Ovary (tissue), 9 donors: ENCODE measurements around the gene ZNF823. TPM values are rescaled to one million over a fixed set of nuclear protein-coding genes. Genes with fewer than 3 reads are reported as not detected.

Source experiments
- DNase-seq, 5 donors: peaks; one replicate each; pipeline ENCODE4 v3.0.0-alpha.2; 2019 to 2020
- H3K27ac ChIP-seq, 2 donors: fragments of 200-600 bp; one replicate each; pipeline versions ENCODE4 v1.5.1 to v1.8.0; 2019 to 2022
- H3K27me3 ChIP-seq: fragments of 200-600 bp; one replicate; pipeline ENCODE4 v1.8.0; 2022
- H3K36me3 ChIP-seq: fragments of 200-600 bp; sonication (generic); one replicate; pipeline ENCODE4 v1.5.1; 2019
- H3K4me1 ChIP-seq: one replicate; pipeline ENCODE4 v1.8.1; 2013; ENCODE audit warnings: mild to moderate bottlenecking, moderate library complexity; ENCODE audit not compliant: insufficient read depth
- H3K4me3 ChIP-seq: fragments of 200-600 bp; sonication (generic); one replicate; pipeline ENCODE4 v1.5.1; 2017
- H3K9me3 ChIP-seq, 2 donors: fragments of 200-600 bp in 1 of 2; sonication (generic) in 1 of 2; one replicate each; pipeline versions ENCODE4 v1.5.1 to v1.8.1; 2013 to 2019; ENCODE audit warnings: mild to moderate bottlenecking in 1 of 2, moderate library complexity in 1 of 2
- EP300 ChIP-seq: sonication (generic); formaldehyde crosslinking; IDR thresholded peaks from one replicate; pipeline ENCODE4 v1.6.1; 2017; ENCODE audit warnings: antibody characterized with exemption
- POLR2A ChIP-seq: fragments of 450-650 bp; IDR thresholded peaks from one replicate; pipeline ENCODE4 v1.6.1; 2017; ENCODE audit warnings: antibody characterized with exemption, mild to moderate bottlenecking, moderate library complexity
- WGBS, 3 donors: extraction: QIAGEN DNeasy Blood & Tissue Kit in 1 of 3; methylation state at CpG; one replicate each; pipeline versions ENCODE4 v1.1.5 to v1.1.7; 2013 to 2017; 5-methylcytosine and 5-hydroxymethylcytosine counted together
- intact Hi-C, 4 donors: fragments of 100-400 bp; cut with DNase I; formaldehyde crosslinking; loops; one replicate each; pipeline versions ENCODE4 v1.11.0 to v1.15.1; 2022 to 2023
- polyA plus RNA-seq, 2 donors: library from polyadenylated mRNA; stranded (reverse); fragments of 200-250 nt in 1 of 2; fragments of 350-450 nt in 1 of 2; fragmentation: Illumina TruSeq in 1 of 2; extraction: RNeasy Lipid Tissue Mini Kit (QIAGEN cat#74804) in 1 of 2; gene quantifications; one replicate each; pipeline ENCODE4 v1.2.3, GENCODE V29; 2013 to 2014
- small RNA-seq: library from RNA; depleted of rRNA; stranded (forward); fragments of <200 nt; gene quantifications from one replicate; pipeline ENCODE3, GENCODE V24; 2016
- total RNA-seq, 7 donors: library from RNA; depleted of rRNA in 2 of 7; stranded (reverse); fragments of >200 nt in 2 of 7; fragmentation: NEBNext Ultra II Directional in 3 of 7; extraction: Animal tissue kit (Norgen Biotek cat#: 25700) in 3 of 7; gene quantifications; one replicate each; pipeline versions ENCODE4 v1.1.0 to v1.2.4, GENCODE V29; 2016 to 2023
- TF ChIP-seq, protein P1 (sequence below), 3 donors: fragments of 450-650 bp in 2 of 3; fragments of 200-600 bp in 1 of 3; IDR thresholded peaks; one replicate each; pipeline versions ENCODE4 v1.5.1 to v1.8.0; 2016 to 2022; ENCODE audit warnings: antibody characterized with exemption in 3 of 3, mild to moderate bottlenecking in 1 of 3
- donor health status: DM: no; HTN: no; CAD: no; lungs with moderate emphysema.
- donor health status: DM: no; HTN: no; CAD: no.
- donor health status: Bipolar disorder and iron deficiency.
- donor health status: DM: yes; HTN: yes; CAD: no.
- donor health status: DM: no; HTN: no; CAD: no.
- donor health status: DM: yes; HTN: yes; CAD: no.

Gene ZNF823
- total and polyA plus RNA-seq, 9 donors: 3.8 to 12.1 (median 8.3) TPM

DNA sequence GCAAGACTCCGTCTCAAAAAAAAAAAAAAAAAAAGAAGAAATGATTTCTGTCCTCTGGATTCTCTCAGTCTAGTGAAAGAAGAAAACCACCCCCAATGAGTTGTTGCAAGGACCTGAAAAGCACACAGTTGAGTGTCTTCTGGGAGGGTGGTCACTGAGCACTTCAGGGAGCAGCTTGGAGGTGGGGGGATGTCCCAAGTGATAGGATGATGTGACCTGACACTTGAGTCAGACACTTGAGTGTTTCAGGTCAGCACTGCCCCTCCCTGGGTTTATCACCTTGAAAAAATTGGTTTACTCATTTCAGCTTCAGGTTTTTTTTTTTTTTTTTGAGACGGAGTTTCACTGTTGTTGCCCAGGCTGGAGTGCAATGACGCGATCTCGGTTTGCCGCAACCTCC, 63.2 kb downstream of the ZNF823 start:
- Histone ChIP-seq H3K4me3 (no peak overlapping the region), H3K36me3 (no peaks in the 10 kb centered on the region), H3K4me1 (peaks cover 3% of the 10 kb centered on the region), H3K27ac (no peak overlapping the region), H3K27me3 (no peaks in the 10 kb centered on the region), H3K9me3 (no peaks in the 10 kb centered on the region)
- no peak for DNase-seq
- TF ChIP-seq POLR2A: no peak
- no peak for TF ChIP-seq EP300
- TF ChIP-seq, protein P1, sequence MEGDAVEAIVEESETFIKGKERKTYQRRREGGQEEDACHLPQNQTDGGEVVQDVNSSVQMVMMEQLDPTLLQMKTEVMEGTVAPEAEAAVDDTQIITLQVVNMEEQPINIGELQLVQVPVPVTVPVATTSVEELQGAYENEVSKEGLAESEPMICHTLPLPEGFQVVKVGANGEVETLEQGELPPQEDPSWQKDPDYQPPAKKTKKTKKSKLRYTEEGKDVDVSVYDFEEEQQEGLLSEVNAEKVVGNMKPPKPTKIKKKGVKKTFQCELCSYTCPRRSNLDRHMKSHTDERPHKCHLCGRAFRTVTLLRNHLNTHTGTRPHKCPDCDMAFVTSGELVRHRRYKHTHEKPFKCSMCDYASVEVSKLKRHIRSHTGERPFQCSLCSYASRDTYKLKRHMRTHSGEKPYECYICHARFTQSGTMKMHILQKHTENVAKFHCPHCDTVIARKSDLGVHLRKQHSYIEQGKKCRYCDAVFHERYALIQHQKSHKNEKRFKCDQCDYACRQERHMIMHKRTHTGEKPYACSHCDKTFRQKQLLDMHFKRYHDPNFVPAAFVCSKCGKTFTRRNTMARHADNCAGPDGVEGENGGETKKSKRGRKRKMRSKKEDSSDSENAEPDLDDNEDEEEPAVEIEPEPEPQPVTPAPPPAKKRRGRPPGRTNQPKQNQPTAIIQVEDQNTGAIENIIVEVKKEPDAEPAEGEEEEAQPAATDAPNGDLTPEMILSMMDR (IDR thresholded peaks at IDR 0.05): no peak
- intact Hi-C loops: no loop called here
- WGBS, 3 donors: 94 to 97% (median 95%) methylated on average over 6 of the region's 6 CpGs

DNA sequence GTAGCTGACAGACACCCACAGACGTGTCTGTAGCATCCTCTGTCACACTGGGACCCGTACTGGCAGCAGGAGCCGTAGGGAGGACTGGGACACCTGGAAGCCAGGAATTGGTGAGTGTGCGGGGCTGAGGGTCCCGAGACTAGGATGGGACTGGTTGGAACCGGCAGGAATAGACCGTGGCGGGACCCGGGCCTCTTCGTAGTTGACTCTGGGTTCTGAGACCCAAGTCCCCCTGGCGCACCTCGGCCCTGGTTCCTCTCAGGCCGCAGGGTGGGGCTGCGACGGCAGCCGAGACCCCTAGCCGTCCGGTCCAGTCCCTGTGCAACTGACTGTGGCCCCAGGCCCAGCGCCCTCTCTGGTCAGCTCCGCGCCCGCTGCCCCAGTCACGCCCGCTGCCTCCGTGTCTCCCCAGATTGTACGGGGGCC, 64.7 kb downstream of the ZNF823 start:
- Histone ChIP-seq H3K9me3 (no peaks in the 10 kb centered on the region), H3K36me3 (no peaks in the 10 kb centered on the region), H3K4me3 (peak overlapping the region; percentile 32), H3K4me1 (peaks cover 3% of the 10 kb centered on the region), H3K27me3 (no peaks in the 10 kb centered on the region), H3K27ac (no peak overlapping the region)
- intact Hi-C loops: loop anchor here in 1 of 4 donors (5.0 kb wide), 1 partner anchor 1772 kb away; no protein-coding TSS in a partner anchor
- no peak for TF ChIP-seq EP300
- no peak for TF ChIP-seq POLR2A
- TF ChIP-seq, protein P1 (IDR thresholded peaks at IDR 0.05): no peak
- DNase-seq: no peak
- WGBS, 3 donors: 6 to 12% (median 6%) methylated on average over 12 to 26 of the region's 26 CpGs

DNA sequence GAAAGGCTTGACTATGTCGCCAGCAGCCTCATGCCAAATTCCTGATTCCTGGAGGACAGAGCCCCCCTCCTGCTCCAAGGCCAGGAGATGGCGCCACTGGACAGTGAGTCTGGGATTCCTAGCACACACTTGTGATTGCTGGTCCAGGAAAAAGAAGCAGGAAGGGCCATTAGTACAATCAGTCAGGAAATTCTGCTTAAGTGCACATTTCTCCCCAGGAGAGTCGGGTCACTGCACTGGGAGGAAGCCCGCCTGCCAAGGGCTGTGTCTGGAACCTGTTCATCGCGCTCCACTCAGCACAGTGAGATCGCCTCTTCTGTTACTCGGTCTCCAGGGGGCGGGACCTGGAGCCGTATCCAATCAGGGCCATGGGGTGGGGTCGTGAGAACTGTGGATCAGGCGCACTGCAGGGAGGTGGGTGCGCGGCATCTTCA, 65.1 kb downstream of the ZNF823 start:
- WGBS, 3 donors: 3 to 4% (median 3%) methylated on average over 14 of the region's 14 CpGs
- Histone ChIP-seq H3K4me3 (peak overlapping the region; percentile 32), H3K36me3 (no peaks in the 10 kb centered on the region), H3K27me3 (no peaks in the 10 kb centered on the region), H3K4me1 (peaks cover 3% of the 10 kb centered on the region), H3K27ac (no peak overlapping the region), H3K9me3 (no peaks in the 10 kb centered on the region)
- intact Hi-C loops: loop anchor here in 1 of 4 donors (5.0 kb wide), 1 partner anchor 1771 kb away; no protein-coding TSS in a partner anchor
- DNase-seq: peak; percentile 76 to 81 (median 76)
- TF ChIP-seq, protein P1 (IDR thresholded peaks at IDR 0.05): peak; percentile 51 to 66 (median 56)
- no peak for TF ChIP-seq POLR2A

Small RNA genes within 50 kb of the gene (small RNA-seq; reads per million reads assigned to genes)
- not detected for gene ZNF833P

Other genes with a start within 250 kb of the ZNF823 start
- 10 to 100 TPM in 6 of 7 donors, 1 to 10 TPM in 1; 7.7 to 16.8 (median 11.4) TPM for gene ZNF653, start 233.1 kb downstream of the ZNF823 start, total RNA-seq
- gene ZNF653, start 233.1 kb downstream of the ZNF823 start, polyA plus RNA-seq: 1 to 10 TPM; 2.9 to 9.5 TPM
- gene ECSIT, start 209.8 kb downstream of the ZNF823 start, total RNA-seq: 10 to 100 TPM; 57.0 to 84.8 (median 58.2) TPM
- gene ECSIT, start 209.8 kb downstream of the ZNF823 start, polyA plus RNA-seq: 10 to 100 TPM; 16.3 to 73.1 TPM
- 100 to 1,000 TPM in 1 of 7 donors, 10 to 100 TPM in 6; 13.9 to 485 (median 59.2) TPM for gene CNN1, start 200.1 kb downstream of the ZNF823 start, total RNA-seq
- gene CNN1, start 200.1 kb downstream of the ZNF823 start, polyA plus RNA-seq: 100 to 1,000 TPM in 1 of 2 donors, 10 to 100 TPM in 1; 76.5 to 725 TPM
- 10 to 100 TPM; 30.4 to 57.4 (median 49.5) TPM for gene ELOF1, start 179.7 kb downstream of the ZNF823 start, total RNA-seq
- gene ELOF1, start 179.7 kb downstream of the ZNF823 start, polyA plus RNA-seq: 10 to 100 TPM; 39.4 to 49.1 TPM
- 10 to 100 TPM in 6 of 7 donors, 1 to 10 TPM in 1; 7.9 to 54.4 (median 17.1) TPM for gene ACP5, start 161.3 kb downstream of the ZNF823 start, total RNA-seq
- 10 to 100 TPM; 30.5 to 66.9 TPM for gene ACP5, start 161.3 kb downstream of the ZNF823 start, polyA plus RNA-seq
- gene ZNF627, start 141.5 kb downstream of the ZNF823 start, total RNA-seq: 10 to 100 TPM; 16.3 to 31.5 (median 17.9) TPM
- gene ZNF627, start 141.5 kb downstream of the ZNF823 start, polyA plus RNA-seq: 10 to 100 TPM; 14.4 to 16.1 TPM
- 10 to 100 TPM in 6 of 7 donors, 1 to 10 TPM in 1; 8.3 to 26.7 (median 14.8) TPM for gene ZNF441, start 28.1 kb upstream of the ZNF823 start, total RNA-seq
- 1 to 10 TPM; 6.5 to 7.0 TPM for gene ZNF441, start 28.1 kb upstream of the ZNF823 start, polyA plus RNA-seq
- 1 to 10 TPM; 2.2 to 6.5 (median 4.5) TPM for gene ZNF491, start 59.6 kb upstream of the ZNF823 start, total RNA-seq
- gene ZNF491, start 59.6 kb upstream of the ZNF823 start, polyA plus RNA-seq: 1 to 10 TPM; 2.9 to 3.4 TPM
- 10 to 100 TPM in 5 of 7 donors, 1 to 10 TPM in 2; 6.6 to 21.6 (median 12.1) TPM for gene ZNF440, start 75.3 kb upstream of the ZNF823 start, total RNA-seq
- gene ZNF440, start 75.3 kb upstream of the ZNF823 start, polyA plus RNA-seq: 1 to 10 TPM; 3.0 to 5.0 TPM
- 10 to 100 TPM in 6 of 7 donors, 1 to 10 TPM in 1; 7.1 to 14.6 (median 11.2) TPM for gene ZNF439, start 109.8 kb upstream of the ZNF823 start, total RNA-seq
- 1 to 10 TPM; 6.6 to 7.2 TPM for gene ZNF439, start 109.8 kb upstream of the ZNF823 start, polyA plus RNA-seq
- gene ZNF69, start 148.8 kb upstream of the ZNF823 start, total RNA-seq: 10 to 100 TPM; 12.6 to 25.5 (median 15.4) TPM
- 10 to 100 TPM in 1 of 2 donors, 1 to 10 TPM in 1; 7.5 to 10.2 TPM for gene ZNF69, start 148.8 kb upstream of the ZNF823 start, polyA plus RNA-seq
- 10 to 100 TPM in 6 of 7 donors, 1 to 10 TPM in 1; 8.6 to 22.3 (median 14.0) TPM for gene ZNF700, start 186.2 kb upstream of the ZNF823 start, total RNA-seq
- 1 to 10 TPM; 6.7 to 7.6 TPM for gene ZNF700, start 186.2 kb upstream of the ZNF823 start, polyA plus RNA-seq
- gene ZNF763, start 226.1 kb upstream of the ZNF823 start, total RNA-seq: 10 to 100 TPM in 1 of 7 donors, 1 to 10 TPM in 6; 4.1 to 18.8 (median 8.3) TPM
- gene ZNF763, start 226.1 kb upstream of the ZNF823 start, polyA plus RNA-seq: 1 to 10 TPM; 4.3 to 7.0 TPM